Neural cell (in vitro differentiated cells): Measurements from ENCODE around the gene MAP3K5. TPM values are rescaled to one million over a fixed set of nuclear protein-coding genes. Genes with fewer than 3 reads are reported as not detected.

Experiments
- H2AFZ ChIP-seq: fragments of 200-600, 300-800 bp; sonication (generic), shearing (Covaris generic); 2 replicates; pipeline ENCODE4 v1.6.0; 2014; ENCODE audit warnings: low read depth, mild to moderate bottlenecking, antibody characterized with exemption, low read length, moderate library complexity
- H3F3A ChIP-seq: fragments of 200-600 bp; shearing (Covaris generic); 2 replicates; pipeline ENCODE4 v1.6.1; 2016; ENCODE audit warnings: mild to moderate bottlenecking, moderate library complexity, mixed read lengths, antibody characterized with exemption, low read length; ENCODE audit not compliant: insufficient read depth, poor library complexity, severe bottlenecking
- H3K27ac ChIP-seq: fragments of 200-600, 300-800 bp; sonication (generic), shearing (Covaris generic); 2 replicates; pipeline ENCODE4 v1.5.1; 2014; ENCODE audit warnings: mild to moderate bottlenecking, low read length, moderate library complexity
- H3K27me3 ChIP-seq: fragments of 300-800, 200-600 bp; sonication (generic), shearing (Covaris generic); 2 replicates; pipeline ENCODE4 v1.6.0; 2014; ENCODE audit warnings: mild to moderate bottlenecking, low read depth, low read length, moderate library complexity; ENCODE audit not compliant: insufficient read depth
- H3K36me3 ChIP-seq: fragments of 300-800, 200-600 bp; sonication (generic), shearing (Covaris generic); 2 replicates; pipeline ENCODE4 v1.5.1; 2014; ENCODE audit warnings: mild to moderate bottlenecking, antibody characterized with exemption, low read length, moderate library complexity; ENCODE audit not compliant: insufficient read depth
- H3K4me2 ChIP-seq: fragments of 300-800, 200-600 bp; sonication (generic), shearing (Covaris generic); 2 replicates; pipeline ENCODE4 v1.6.0; 2014; ENCODE audit warnings: mild to moderate bottlenecking, low read length
- H3K4me3 ChIP-seq: fragments of 300-800, 200-600 bp; sonication (generic), shearing (Covaris generic); 2 replicates; pipeline ENCODE4 v1.5.1; 2014; ENCODE audit warnings: mild to moderate bottlenecking, low read length, moderate library complexity
- H3K79me2 ChIP-seq: fragments of 200-600 bp; shearing (Covaris generic); replicated peaks from 2 replicates; pipeline ENCODE4 v1.6.0; 2014; ENCODE audit warnings: mild to moderate bottlenecking, low read length, moderate library complexity; ENCODE audit not compliant: insufficient read depth
- H3K9ac ChIP-seq: fragments of 300-800, 200-600 bp; sonication (generic), shearing (Covaris generic); 2 replicates; pipeline ENCODE4 v1.6.1; 2016; ENCODE audit warnings: mild to moderate bottlenecking, low read length, mixed read lengths
- H3K9me2 ChIP-seq: fragments of 200-600 bp; shearing (Covaris generic); 2 replicates; pipeline ENCODE4 v1.6.1; 2016; ENCODE audit warnings: mild to moderate bottlenecking, low read length, mixed read lengths; ENCODE audit not compliant: insufficient read depth
- H3K9me3 ChIP-seq: fragments of 200-600, 300-800 bp; sonication (generic), shearing (Covaris generic); 2 replicates; pipeline ENCODE4 v1.6.1; 2016; ENCODE audit warnings: mild to moderate bottlenecking, mixed run types, low read length, moderate library complexity, mixed read lengths
- H4K20me1 ChIP-seq: fragments of 200-600 bp; shearing (Covaris generic); 2 replicates; pipeline ENCODE4 v1.6.1; 2016; ENCODE audit warnings: mild to moderate bottlenecking, mixed run types; ENCODE audit not compliant: insufficient read depth
- EP300 ChIP-seq: fragments of 450-650 bp; conservative IDR thresholded peaks from 2 replicates; pipeline ENCODE4 v1.6.1; 2014; ENCODE audit warnings: antibody characterized with exemption, mild to moderate bottlenecking, moderate library complexity; ENCODE audit not compliant: poor library complexity, severe bottlenecking
- EZH2 ChIP-seq: fragments of 200-600, 300-800 bp; shearing (Covaris generic), sonication (generic); IDR thresholded peaks from 2 replicates; pipeline ENCODE4 v1.6.1; 2014; ENCODE audit warnings: antibody characterized with exemption, low read length, borderline replicate concordance, mild to moderate bottlenecking; ENCODE audit not compliant: insufficient read depth, poor library complexity, severe bottlenecking
- MXI1 ChIP-seq: fragments of 450-650 bp; conservative IDR thresholded peaks from 2 replicates; pipeline ENCODE4 v1.6.1; 2014; ENCODE audit warnings: antibody characterized with exemption, mild to moderate bottlenecking; ENCODE audit not compliant: poor library complexity, severe bottlenecking
- POLR2AphosphoS5 ChIP-seq: IDR thresholded peaks from 2 replicates; pipeline ENCODE4 v1.6.1; 2012
- RAD21 ChIP-seq: fragments of 450-650 bp; conservative IDR thresholded peaks from 2 replicates; pipeline ENCODE4 v1.6.1; 2014; ENCODE audit warnings: antibody characterized with exemption, mild to moderate bottlenecking, moderate library complexity
- SMC3 ChIP-seq: fragments of 450-650 bp; conservative IDR thresholded peaks from 2 replicates; pipeline ENCODE4 v1.6.1; 2014; ENCODE audit warnings: antibody characterized with exemption, mild to moderate bottlenecking, moderate library complexity; ENCODE audit not compliant: poor library complexity
- TAF1 ChIP-seq: IDR thresholded peaks from 2 replicates; pipeline ENCODE4 v1.6.1; 2012; ENCODE audit warnings: low read depth
- polyA plus RNA-seq: library from polyadenylated mRNA; depleted of rRNA; stranded (reverse); fragments of >200 nt; gene quantifications from 2 replicates; pipeline ENCODE4 v1.2.3, GENCODE V29; 2014
- TF ChIP-seq, protein P1 (sequence below): IDR thresholded peaks from 2 replicates; pipeline ENCODE4 v1.6.1; 2012; ENCODE audit warnings: borderline replicate concordance
- TF ChIP-seq, protein P2 (sequence below): fragments of 450-650 bp; IDR thresholded peaks from 2 replicates; pipeline ENCODE4 v1.5.1; 2014; ENCODE audit warnings: antibody characterized with exemption, mild to moderate bottlenecking, moderate library complexity; ENCODE audit not compliant: poor library complexity, severe bottlenecking

MAP3K5 gene
- polyA plus RNA-seq, 1 donor from 2014 or later = 2.0 TPM

DNA sequence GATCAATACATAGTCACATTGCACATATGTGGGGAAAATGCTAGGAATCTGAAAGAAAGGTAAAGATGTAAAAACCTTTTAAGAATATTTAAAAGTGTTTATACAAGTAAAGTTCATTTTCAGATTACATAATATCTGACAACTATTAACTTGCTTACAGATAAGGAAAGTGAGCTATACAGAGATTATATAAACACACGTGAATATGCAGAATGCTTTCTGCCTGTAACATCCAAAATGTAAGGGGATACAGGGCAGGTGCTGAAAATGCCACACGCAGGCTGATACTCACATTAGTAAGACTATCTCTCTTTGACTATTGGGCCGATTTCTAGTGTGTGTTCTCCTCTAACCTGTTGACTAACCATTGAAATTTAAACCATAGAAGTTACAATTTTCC lies 224.1 kb downstream of the MAP3K5 start:
- Histone ChIP-seq H2AFZ (no peak overlapping the region), H3K27me3 (no peaks in the 10 kb centered on the region), H3K27ac (no peak overlapping the region), H3K4me3 (no peak overlapping the region), H3K79me2 (no peaks in the 10 kb centered on the region), H3K9me2 (no peaks in the 10 kb centered on the region), H3K36me3 (no peaks in the 10 kb centered on the region), H4K20me1 (no peaks in the 10 kb centered on the region), H3F3A (no peaks in the 10 kb centered on the region), H3K4me2 (no peak overlapping the region), H3K9ac (no peak overlapping the region), H3K9me3 (no peaks in the 10 kb centered on the region)
- TF ChIP-seq EZH2 (no peak), EP300 (no peak), MXI1 (no peak), TAF1 (no peak), POLR2AphosphoS5 (no peak), RAD21 (no peak), SMC3 (no peak)
- TF ChIP-seq, protein P1, sequence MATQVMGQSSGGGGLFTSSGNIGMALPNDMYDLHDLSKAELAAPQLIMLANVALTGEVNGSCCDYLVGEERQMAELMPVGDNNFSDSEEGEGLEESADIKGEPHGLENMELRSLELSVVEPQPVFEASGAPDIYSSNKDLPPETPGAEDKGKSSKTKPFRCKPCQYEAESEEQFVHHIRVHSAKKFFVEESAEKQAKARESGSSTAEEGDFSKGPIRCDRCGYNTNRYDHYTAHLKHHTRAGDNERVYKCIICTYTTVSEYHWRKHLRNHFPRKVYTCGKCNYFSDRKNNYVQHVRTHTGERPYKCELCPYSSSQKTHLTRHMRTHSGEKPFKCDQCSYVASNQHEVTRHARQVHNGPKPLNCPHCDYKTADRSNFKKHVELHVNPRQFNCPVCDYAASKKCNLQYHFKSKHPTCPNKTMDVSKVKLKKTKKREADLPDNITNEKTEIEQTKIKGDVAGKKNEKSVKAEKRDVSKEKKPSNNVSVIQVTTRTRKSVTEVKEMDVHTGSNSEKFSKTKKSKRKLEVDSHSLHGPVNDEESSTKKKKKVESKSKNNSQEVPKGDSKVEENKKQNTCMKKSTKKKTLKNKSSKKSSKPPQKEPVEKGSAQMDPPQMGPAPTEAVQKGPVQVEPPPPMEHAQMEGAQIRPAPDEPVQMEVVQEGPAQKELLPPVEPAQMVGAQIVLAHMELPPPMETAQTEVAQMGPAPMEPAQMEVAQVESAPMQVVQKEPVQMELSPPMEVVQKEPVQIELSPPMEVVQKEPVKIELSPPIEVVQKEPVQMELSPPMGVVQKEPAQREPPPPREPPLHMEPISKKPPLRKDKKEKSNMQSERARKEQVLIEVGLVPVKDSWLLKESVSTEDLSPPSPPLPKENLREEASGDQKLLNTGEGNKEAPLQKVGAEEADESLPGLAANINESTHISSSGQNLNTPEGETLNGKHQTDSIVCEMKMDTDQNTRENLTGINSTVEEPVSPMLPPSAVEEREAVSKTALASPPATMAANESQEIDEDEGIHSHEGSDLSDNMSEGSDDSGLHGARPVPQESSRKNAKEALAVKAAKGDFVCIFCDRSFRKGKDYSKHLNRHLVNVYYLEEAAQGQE = no peak
- TF ChIP-seq, protein P2, sequence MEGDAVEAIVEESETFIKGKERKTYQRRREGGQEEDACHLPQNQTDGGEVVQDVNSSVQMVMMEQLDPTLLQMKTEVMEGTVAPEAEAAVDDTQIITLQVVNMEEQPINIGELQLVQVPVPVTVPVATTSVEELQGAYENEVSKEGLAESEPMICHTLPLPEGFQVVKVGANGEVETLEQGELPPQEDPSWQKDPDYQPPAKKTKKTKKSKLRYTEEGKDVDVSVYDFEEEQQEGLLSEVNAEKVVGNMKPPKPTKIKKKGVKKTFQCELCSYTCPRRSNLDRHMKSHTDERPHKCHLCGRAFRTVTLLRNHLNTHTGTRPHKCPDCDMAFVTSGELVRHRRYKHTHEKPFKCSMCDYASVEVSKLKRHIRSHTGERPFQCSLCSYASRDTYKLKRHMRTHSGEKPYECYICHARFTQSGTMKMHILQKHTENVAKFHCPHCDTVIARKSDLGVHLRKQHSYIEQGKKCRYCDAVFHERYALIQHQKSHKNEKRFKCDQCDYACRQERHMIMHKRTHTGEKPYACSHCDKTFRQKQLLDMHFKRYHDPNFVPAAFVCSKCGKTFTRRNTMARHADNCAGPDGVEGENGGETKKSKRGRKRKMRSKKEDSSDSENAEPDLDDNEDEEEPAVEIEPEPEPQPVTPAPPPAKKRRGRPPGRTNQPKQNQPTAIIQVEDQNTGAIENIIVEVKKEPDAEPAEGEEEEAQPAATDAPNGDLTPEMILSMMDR = no peak

DNA sequence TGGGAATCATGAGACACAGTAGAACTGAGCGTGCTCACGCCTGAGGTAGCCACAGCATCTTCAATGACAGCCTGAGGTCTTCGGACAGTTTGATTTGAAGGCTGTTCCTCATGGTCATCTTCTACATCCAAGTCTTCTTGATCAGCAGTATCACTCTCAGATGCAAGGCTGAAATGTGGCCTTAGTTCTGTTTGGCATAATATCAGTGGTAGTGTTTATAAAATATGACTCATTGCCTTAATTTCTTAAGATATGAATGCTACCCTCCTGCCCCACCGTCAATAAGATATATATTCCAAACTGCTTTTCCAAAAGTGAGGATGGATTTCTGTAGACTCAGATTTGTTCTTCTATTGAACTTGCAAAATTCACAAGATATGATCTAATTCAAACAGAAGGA lies 224.6 kb downstream of the MAP3K5 start:
- no peaks in the 10 kb centered on the region for H3K9me2 ChIP-seq
- H4K20me1 ChIP-seq = no peaks in the 10 kb centered on the region
- no peak overlapping the region for H2AFZ ChIP-seq
- no peaks in the 10 kb centered on the region for H3K9me3 ChIP-seq
- no peak overlapping the region for H3K4me3 ChIP-seq
- no peak overlapping the region for H3K27ac ChIP-seq
- no peaks in the 10 kb centered on the region for H3F3A ChIP-seq
- no peaks in the 10 kb centered on the region for H3K36me3 ChIP-seq
- no peaks in the 10 kb centered on the region for H3K79me2 ChIP-seq
- H3K4me2 ChIP-seq = no peak overlapping the region
- no peak overlapping the region for H3K9ac ChIP-seq
- H3K27me3 ChIP-seq = no peaks in the 10 kb centered on the region
- TF ChIP-seq MXI1 (no peak), EP300 (no peak), SMC3 (no peak), TAF1 (no peak), RAD21 (no peak), POLR2AphosphoS5 (no peak), EZH2 (no peak)
- TF ChIP-seq, protein P2 = no peak
- TF ChIP-seq, protein P1 = no peak
